ENCODE measurements around the gene MAML3. TPM values are rescaled to one million over a fixed set of nuclear protein-coding genes. Genes with fewer than 3 reads are reported as not detected.

The MAML3 gene
- total and polyA plus RNA-seq, 2 experiments from 2014 or later, result 1.7 to 6.5 TPM

- TF ChIP-seq ETS1 (IDR thresholded peaks at IDR 0.05) (no peak), CREB1 (CRISPR knock-in tag; IDR thresholded peaks at IDR 0.05; ENCODE audit: low read depth) (no peak), REST (IDR thresholded peaks at IDR 0.05; ENCODE audit: unreplicated experiment) (no peak)
These were observed 435.6 kb downstream of the MAML3 start (continued) for GRCh38 chr4:139718358-139718757.

- H3F3A ChIP-seq (replicated peaks; ENCODE audit: low read depth), result no peaks in the 10 kb centered on the region
- H3K4me1 ChIP-seq (ENCODE audit: insufficient read depth), result no peaks in the 10 kb centered on the region
- ATAC-seq (no peak), DNase-seq (ENCODE audit: low spot score) (no peak)
- no peak overlapping the region for H3K4me3 ChIP-seq
- 0 out of 2 replicates have a peak, but pooled peaks cover 3% of the 10 kb centered on the region for H4K20me1 ChIP-seq (replicated peaks; ENCODE audit: insufficient read depth)
- H3K36me3 Mint-ChIP-seq (ENCODE audit: low read depth), result no peaks in the 10 kb centered on the region; the same call in 2 of the 3 replicates
- no peak overlapping the region for H3K4me3 Mint-ChIP-seq
- no peaks in the 10 kb centered on the region for H3K36me3 ChIP-seq (ENCODE audit: insufficient read depth)
- no peaks in the 10 kb centered on the region for H3K9me2 ChIP-seq (ENCODE audit: insufficient read depth)
- H3K79me2 ChIP-seq (replicated peaks; ENCODE audit: insufficient read depth), result no peaks in the 10 kb centered on the region
- no peak overlapping the region for H2AFZ ChIP-seq
- no peak overlapping the region for H3K27ac ChIP-seq (ENCODE audit: low read depth)
- no peak overlapping the region for H3K4me2 ChIP-seq
- H3K9me3 Mint-ChIP-seq, result no peaks in the 10 kb centered on the region
- peaks cover 31% of the 10 kb centered on the region for H3K27me3 Mint-ChIP-seq (ENCODE audit: insufficient read depth, low read depth, poor library complexity)
- peaks cover 63% of the 10 kb centered on the region for H3K27me3 ChIP-seq (ENCODE audit: insufficient read depth)
- no peak overlapping the region for H3K27ac Mint-ChIP-seq
- peaks cover 2% of the 10 kb centered on the region; the same call in 1 of the 3 replicates for H3K4me1 Mint-ChIP-seq
- TF ChIP-seq ZNF462 (CRISPR knock-in tag; IDR thresholded peaks at IDR 0.05) (no peak), CTCF (conservative IDR thresholded peaks at IDR 0.05; ENCODE audit: low read depth in 2 of 2) (no peak), EZH2phosphoT487 (IDR thresholded peaks at IDR 0.05; ENCODE audit: unreplicated experiment) (no peak), REST (IDR thresholded peaks at IDR 0.05; ENCODE audit: unreplicated experiment) (no peak), EZH2 (IDR thresholded peaks at IDR 0.05; ENCODE audit: low read depth, unreplicated experiment) (no peak)
These were observed 438.1 kb downstream of the MAML3 start for GRCh38 chr4:139715746-139716391.
